Choroid plexus epithelial cell (primary cell): ENCODE results near the gene TESK2.
"Not testable (repeated sequence)": the region's sequence is repeated elsewhere in the genome, so short reads cannot be mapped to it uniquely, and the experiment has no call there.

ENCODE experiments used
- DNase-seq: peaks from one replicate; pipeline ENCODE4 v3.0.0-alpha.2; 2010; ENCODE audit warnings: low read depth
- H3K4me3 ChIP-seq: 2 replicates; pipeline ENCODE4 v1.5.1; 2011; ENCODE audit warnings: low read depth, mild to moderate bottlenecking, control low read depth, low read length, moderate library complexity
- TF ChIP-seq, protein P1 (sequence below): conservative IDR thresholded peaks from 2 replicates; pipeline ENCODE4 v1.5.1; 2011; ENCODE audit warnings: low read depth, mild to moderate bottlenecking, control low read depth, inconsistent platforms, low read length, moderate library complexity

TESK2 gene

DNA sequence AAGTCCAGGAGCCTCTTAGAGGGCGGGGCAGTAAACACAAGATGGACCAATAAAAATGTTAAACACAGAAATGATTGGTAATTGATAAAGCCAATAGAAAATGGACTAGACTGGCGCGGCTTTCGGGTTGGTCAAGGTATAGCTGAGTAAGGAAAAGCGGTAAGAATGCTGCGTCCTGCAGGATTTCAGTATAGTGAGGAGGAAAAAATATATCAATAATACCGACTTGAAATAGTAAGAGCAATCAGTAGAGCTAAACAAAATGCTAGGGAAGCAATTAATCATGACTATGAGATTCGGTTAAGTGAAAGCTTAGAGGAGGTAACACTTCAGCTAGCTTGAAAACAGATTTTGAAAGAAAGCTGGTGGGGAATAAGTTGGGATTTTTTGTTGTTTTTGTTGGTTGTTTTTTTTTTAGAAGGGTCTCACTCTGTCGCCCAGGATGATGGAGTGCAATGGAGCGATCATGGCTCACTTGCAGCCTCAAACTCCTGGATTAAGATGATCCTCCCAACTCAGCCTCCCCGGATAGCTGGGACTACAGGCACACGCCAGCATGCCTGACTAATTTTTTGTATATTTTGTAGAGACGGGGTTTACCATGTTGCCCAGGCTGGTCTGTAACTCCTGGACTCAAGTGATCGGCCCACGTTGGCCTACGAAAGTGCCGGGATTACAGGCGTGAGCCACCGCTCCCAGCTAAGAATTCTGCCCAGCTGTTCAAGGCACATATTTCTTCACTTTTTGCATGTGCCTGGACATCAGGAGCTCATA, 711 bp upstream of the TESK2 start:
- no peak for DNase-seq
- TF ChIP-seq, protein P1, sequence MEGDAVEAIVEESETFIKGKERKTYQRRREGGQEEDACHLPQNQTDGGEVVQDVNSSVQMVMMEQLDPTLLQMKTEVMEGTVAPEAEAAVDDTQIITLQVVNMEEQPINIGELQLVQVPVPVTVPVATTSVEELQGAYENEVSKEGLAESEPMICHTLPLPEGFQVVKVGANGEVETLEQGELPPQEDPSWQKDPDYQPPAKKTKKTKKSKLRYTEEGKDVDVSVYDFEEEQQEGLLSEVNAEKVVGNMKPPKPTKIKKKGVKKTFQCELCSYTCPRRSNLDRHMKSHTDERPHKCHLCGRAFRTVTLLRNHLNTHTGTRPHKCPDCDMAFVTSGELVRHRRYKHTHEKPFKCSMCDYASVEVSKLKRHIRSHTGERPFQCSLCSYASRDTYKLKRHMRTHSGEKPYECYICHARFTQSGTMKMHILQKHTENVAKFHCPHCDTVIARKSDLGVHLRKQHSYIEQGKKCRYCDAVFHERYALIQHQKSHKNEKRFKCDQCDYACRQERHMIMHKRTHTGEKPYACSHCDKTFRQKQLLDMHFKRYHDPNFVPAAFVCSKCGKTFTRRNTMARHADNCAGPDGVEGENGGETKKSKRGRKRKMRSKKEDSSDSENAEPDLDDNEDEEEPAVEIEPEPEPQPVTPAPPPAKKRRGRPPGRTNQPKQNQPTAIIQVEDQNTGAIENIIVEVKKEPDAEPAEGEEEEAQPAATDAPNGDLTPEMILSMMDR = no peak
- H3K4me3 ChIP-seq = peak overlapping the region; percentile 34

DNA sequence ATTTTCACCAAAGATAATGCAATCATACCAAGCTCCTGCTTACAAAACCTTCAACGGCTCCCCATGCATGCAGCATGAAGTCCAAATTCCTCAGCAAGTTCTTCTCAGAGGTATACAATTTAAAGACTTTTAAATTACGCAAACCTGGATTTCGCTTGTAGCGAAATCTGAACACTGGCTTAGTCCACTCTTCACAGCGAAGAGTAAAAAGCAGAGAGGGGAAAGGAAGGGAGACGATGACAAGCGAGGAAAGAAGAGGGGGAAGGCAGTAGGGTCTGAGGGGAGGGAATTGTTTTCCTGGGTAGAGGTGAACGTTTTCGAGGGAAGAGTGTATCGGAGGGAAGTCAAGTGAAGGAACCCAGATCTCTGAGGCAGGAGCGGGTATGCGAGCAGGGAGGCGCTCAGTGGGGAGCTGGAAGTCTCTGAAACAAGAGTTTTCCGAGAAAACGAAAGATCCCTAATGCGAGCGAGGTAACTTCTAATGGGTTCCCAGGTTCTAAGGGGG, 790 bp downstream of the TESK2 start:
- TF ChIP-seq, protein P1 = no peak
- peak; percentile 47 for DNase-seq
- peak overlapping the region; percentile 72 for H3K4me3 ChIP-seq

DNA sequence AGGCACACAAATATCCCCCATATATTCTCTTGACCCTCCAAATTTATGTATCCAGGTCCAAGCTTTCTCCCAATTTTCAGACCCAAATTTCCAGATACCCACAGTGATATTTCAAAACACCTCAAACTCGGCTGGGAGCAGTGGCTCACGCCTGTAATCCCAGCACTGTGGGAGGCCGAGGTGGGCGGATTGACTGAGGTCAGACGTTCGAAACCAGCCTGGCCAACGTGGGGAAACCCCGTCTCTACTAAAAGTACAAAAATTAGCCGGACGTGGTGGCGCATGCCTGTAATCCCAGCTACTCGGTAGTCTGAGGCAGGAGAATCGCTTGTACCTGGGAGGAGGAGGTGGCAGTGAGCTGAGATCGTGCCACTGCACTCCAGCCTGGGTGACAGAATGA, 1.6 kb downstream of the TESK2 start:
- H3K4me3 ChIP-seq, DNase-seq: not testable (repeated sequence)

DNA sequence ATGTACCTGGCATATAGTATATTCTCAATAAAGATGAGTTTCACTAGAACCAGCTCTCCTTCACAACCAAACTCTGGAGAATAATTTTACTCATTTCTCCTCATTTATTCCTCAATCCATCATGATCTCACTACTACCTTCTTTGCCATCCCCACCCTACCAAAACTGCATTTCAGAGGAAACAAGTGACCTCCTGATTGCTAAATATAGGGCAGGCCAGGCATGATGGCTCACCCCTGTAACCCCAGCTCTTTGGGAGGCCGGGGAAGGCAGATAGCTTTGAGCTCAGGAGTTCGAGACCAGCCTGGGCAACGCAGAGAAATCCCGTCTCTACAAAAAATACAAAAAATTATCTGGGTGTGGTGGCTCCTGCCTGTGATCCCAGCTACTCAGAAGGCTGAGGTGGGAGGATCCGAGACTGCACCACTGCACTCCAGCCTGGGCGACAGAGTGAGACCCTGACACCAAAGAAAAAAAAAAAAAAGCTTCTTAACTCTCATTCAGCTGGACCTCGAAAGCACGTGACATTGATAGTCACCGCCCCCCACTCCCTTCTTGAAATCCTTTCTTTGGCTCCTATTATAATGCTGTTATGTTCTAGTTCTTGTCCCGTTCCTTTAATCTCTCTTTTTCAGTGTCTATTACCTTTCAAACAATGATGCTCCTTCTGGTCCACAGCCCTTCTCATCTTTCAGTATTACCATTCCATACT, 2.1 kb downstream of the TESK2 start:
- TF ChIP-seq, protein P1 = no peak
- H3K4me3 ChIP-seq = no peak overlapping the region
- no peak for DNase-seq

DNA sequence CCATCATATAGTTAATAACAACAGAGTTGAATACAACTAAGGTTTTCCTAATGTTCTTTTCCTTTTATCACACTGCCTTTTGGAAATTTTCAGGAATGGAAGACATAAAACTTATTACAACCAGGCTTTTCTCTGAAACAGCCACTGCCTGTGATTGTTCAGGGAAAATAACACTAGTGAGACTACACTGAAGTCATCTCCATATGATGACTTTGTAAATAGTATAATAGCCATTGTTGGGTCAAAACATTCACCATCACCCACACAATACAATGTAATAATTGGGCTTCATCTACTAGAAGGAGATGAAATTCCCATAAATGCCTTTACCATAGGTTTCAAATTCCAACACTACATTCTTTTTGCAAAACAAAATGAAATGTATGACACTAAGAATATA, 5.0 kb downstream of the TESK2 start:
- no peak overlapping the region for H3K4me3 ChIP-seq
- TF ChIP-seq, protein P1 = no peak
- DNase-seq = no peak

DNA sequence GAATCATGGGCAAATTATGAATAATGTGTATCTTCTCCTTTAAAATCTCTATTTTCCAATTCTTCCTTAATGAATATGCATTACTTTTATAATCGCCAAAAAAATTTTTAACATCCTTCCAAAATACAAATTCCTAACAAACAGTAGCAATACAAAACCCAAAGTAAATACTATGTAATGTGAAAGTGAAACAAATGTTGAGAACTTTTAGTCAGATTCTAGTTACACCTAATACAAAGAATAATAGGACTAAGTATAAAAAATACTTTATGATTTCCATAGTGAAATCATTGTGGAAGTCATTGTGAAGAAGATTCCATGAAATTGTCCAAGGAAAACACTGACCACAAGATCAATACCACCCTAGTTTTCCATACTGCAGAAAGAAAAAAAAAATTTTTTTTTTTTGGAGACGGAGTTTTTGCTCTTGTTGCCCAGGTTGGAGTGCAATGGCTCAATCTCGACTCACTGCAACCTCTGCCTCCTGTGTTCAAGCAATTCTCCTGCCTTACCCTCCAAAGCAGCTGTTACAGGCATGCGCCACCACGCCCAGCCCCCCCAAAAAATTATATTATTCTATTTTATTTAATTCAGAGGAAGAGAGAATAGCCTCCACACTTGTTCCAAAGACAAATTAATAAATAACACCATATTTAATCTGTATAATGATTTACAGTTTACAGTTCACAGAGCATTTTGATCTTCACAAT, 11.8 kb downstream of the TESK2 start:
- TF ChIP-seq, protein P1 = no peak
- no peak overlapping the region for H3K4me3 ChIP-seq
- DNase-seq = no peak
